ENCODE measurements around the gene LCLAT1. TPM values are rescaled to one million over a fixed set of nuclear protein-coding genes. Genes with fewer than 3 reads are reported as not detected.

The LCLAT1 gene
- total RNA-seq, 2 experiments from 2014 or later: 8.3 to 10.2 TPM

DNA sequence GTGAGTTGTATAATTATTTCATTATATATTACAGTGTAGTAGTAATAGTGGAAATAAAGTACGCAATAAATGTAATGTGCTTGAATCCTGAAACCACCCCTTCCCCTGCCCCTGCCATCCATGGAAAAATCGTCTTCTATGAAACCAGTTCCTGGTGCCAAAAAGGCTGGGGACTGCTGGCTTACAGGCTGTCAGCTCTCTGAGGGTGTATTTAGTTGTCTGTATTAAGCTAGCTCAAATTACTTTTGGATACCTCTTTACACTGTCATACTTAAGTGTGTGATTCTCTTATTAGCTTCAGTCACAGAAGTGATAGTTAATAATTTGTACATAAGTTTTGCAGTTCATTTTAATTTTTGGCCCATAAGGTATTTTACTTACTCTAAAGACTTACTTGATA lies 29.6 kb downstream of the LCLAT1 start:
- no peak overlapping the region for H3K27ac Mint-ChIP-seq
- DNase-seq (no peak), ATAC-seq (ENCODE audit: poor library complexity) (no peak)
- peaks cover 12% of the 10 kb centered on the region for H3K36me3 Mint-ChIP-seq (ENCODE audit: low read depth)
- ChIA-PET POLR2A (interaction anchor here (0.9 to 1.2 kb wide), 4 partner anchors 140 to 312 kb away, joined by 3 to 4 read pairs (median 4); no protein-coding TSS in a partner anchor), CTCF (interaction anchor here (2.4 kb wide), 1 partner anchor 268 kb away, joined by 13 read pairs; no protein-coding TSS in a partner anchor)
- Histone ChIP-seq H3K27me3 (ENCODE audit: control insufficient read depth in 1 of 2, insufficient read depth in 2 of 2, low read length in 2 of 2) (no peaks in the 10 kb centered on the region), H3K4me3 (ENCODE audit: low read length) (no peak overlapping the region), H3K36me3 (ENCODE audit: insufficient read depth, low read length) (peaks cover 6% of the 10 kb centered on the region), H3K9me3 (ENCODE audit: control insufficient read depth in 1 of 2, insufficient read depth in 1 of 2, low read length in 2 of 2) (no peaks in the 10 kb centered on the region), H3K27ac (ENCODE audit: low read depth in 1 of 2, low read length in 2 of 2) (no peak overlapping the region), H3K4me1 (ENCODE audit: insufficient read depth, low read length) (peaks cover 4% of the 10 kb centered on the region)
- H3K4me1 Mint-ChIP-seq (ENCODE audit: low read depth): peaks cover 49% of the 10 kb centered on the region
- no peaks in the 10 kb centered on the region for H3K27me3 Mint-ChIP-seq
- no peak for TF ChIP-seq CTCF (IDR thresholded peaks at IDR 0.05)
- intact Hi-C loops (cut with DNase I, micrococcal nuclease): loop anchor here (1.0 to 10.0 kb wide), 4 partner anchors 228 to 268 kb away; partner anchors contain the start of gene LBH (in 1 of the 2)
- H3K4me3 Mint-ChIP-seq: no peak overlapping the region
- no peaks in the 10 kb centered on the region for H3K9me3 Mint-ChIP-seq

GRCh38 chr2:30480703-30481322 lies 33.8 kb downstream of the LCLAT1 start:
- Histone ChIP-seq H3K36me3 (ENCODE audit: insufficient read depth, low read length) (peaks cover 6% of the 10 kb centered on the region), H3K27ac (ENCODE audit: low read depth in 1 of 2, low read length in 2 of 2) (no peak overlapping the region), H3K4me1 (ENCODE audit: insufficient read depth, low read length) (peaks cover 4% of the 10 kb centered on the region), H3K27me3 (ENCODE audit: control insufficient read depth in 1 of 2, insufficient read depth in 2 of 2, low read length in 2 of 2) (no peaks in the 10 kb centered on the region), H3K4me3 (ENCODE audit: low read length) (no peak overlapping the region), H3K9me3 (ENCODE audit: control insufficient read depth in 1 of 2, insufficient read depth in 1 of 2, low read length in 2 of 2) (no peaks in the 10 kb centered on the region)
- ChIA-PET CTCF (no interaction called here), POLR2A (interaction anchor here (1.1 kb wide), 1 partner anchor 14 kb away, joined by 3 read pairs; no protein-coding TSS in a partner anchor)
- Mint-ChIP-seq H3K4me1 (ENCODE audit: low read depth) (peaks cover 19% of the 10 kb centered on the region), H3K27ac (no peak overlapping the region), H3K27me3 (no peaks in the 10 kb centered on the region), H3K9me3 (no peaks in the 10 kb centered on the region), H3K4me3 (no peak overlapping the region), H3K36me3 (ENCODE audit: low read depth) (peaks cover 12% of the 10 kb centered on the region)
- DNase-seq (no peak), ATAC-seq (ENCODE audit: poor library complexity) (no peak)
- intact Hi-C loops (cut with DNase I, micrococcal nuclease): no loop called here
- TF ChIP-seq CTCF (IDR thresholded peaks at IDR 0.05): no peak

- no peak overlapping the region for H3K4me3 Mint-ChIP-seq
- CTCF ChIA-PET: no interaction called here
- no peak overlapping the region for H3K27ac Mint-ChIP-seq
- POLR2A ChIA-PET: no interaction called here
- H3K36me3 Mint-ChIP-seq (ENCODE audit: low read depth): peaks cover 12% of the 10 kb centered on the region
- no peaks in the 10 kb centered on the region for H3K9me3 Mint-ChIP-seq
- Histone ChIP-seq H3K4me1 (ENCODE audit: insufficient read depth, low read length) (peaks cover 4% of the 10 kb centered on the region), H3K4me3 (ENCODE audit: low read length) (no peak overlapping the region), H3K27ac (ENCODE audit: low read depth in 1 of 2, low read length in 2 of 2) (no peak overlapping the region), H3K36me3 (ENCODE audit: insufficient read depth, low read length) (peaks cover 6% of the 10 kb centered on the region), H3K9me3 (ENCODE audit: control insufficient read depth in 1 of 2, insufficient read depth in 1 of 2, low read length in 2 of 2) (no peaks in the 10 kb centered on the region), H3K27me3 (ENCODE audit: control insufficient read depth in 1 of 2, insufficient read depth in 2 of 2, low read length in 2 of 2) (no peaks in the 10 kb centered on the region)
- H3K27me3 Mint-ChIP-seq: no peaks in the 10 kb centered on the region
- TF ChIP-seq CTCF (IDR thresholded peaks at IDR 0.05): no peak
- H3K4me1 Mint-ChIP-seq (ENCODE audit: low read depth): peaks cover 20% of the 10 kb centered on the region
- no peak for ATAC-seq (ENCODE audit: poor library complexity)
- DNase-seq: peak in 2 of 14 experiments; percentile 16 to 17
- intact Hi-C loops (cut with DNase I, micrococcal nuclease): no loop called here
Observed at GRCh38 chr2:30481323-30481800, 34.3 kb downstream of the LCLAT1 start.

All from CD4-positive, alpha-beta T cell (primary cell).